H1 (cell line): ENCODE results near the gene ORAI1. TPM values are rescaled to one million over a fixed set of nuclear protein-coding genes. Genes with fewer than 3 reads are reported as not detected.

Experiments used
- FOSL1 ChIP-seq: IDR thresholded peaks from 2 replicates; pipeline ENCODE4 v1.6.1; 2011; ENCODE audit warnings: mild to moderate bottlenecking, low read depth, low read length, moderate library complexity; ENCODE audit not compliant: insufficient read depth
- HDAC6 ChIP-seq: IDR thresholded peaks from one replicate; pipeline ENCODE4 v1.7.1; 2012; ENCODE audit warnings: low read depth, mild to moderate bottlenecking, inconsistent platforms, low read length, moderate library complexity
- JUND ChIP-seq: IDR thresholded peaks from 2 replicates; pipeline ENCODE4 v1.6.1; 2011; ENCODE audit warnings: mild to moderate bottlenecking, improper control_type of control experiment, low read length
- RAD21 ChIP-seq, 2 experiments: IDR thresholded peaks in 1 of 2; conservative IDR thresholded peaks in 1 of 2; 2 replicates each; pipeline ENCODE4 v1.6.1; 2011; ENCODE audit warnings: low read depth in 2 of 2, low read length in 2 of 2, improper control_type of control experiment in 1 of 2, inconsistent platforms in 1 of 2, mild to moderate bottlenecking in 1 of 2, moderate library complexity in 1 of 2
- SP4 ChIP-seq: IDR thresholded peaks from 2 replicates; pipeline ENCODE4 v1.6.1; 2012; ENCODE audit warnings: low read length, inconsistent platforms
- SRF ChIP-seq: IDR thresholded peaks from 2 replicates; pipeline ENCODE4 v1.6.1; 2011; ENCODE audit warnings: mild to moderate bottlenecking, low read depth, low read length, moderate library complexity
- TAF1 ChIP-seq: IDR thresholded peaks from 2 replicates; pipeline ENCODE4 v1.6.1; 2011; ENCODE audit warnings: mild to moderate bottlenecking, low read depth, low read length
- TCF12 ChIP-seq: IDR thresholded peaks from 2 replicates; pipeline ENCODE4 v1.6.1; 2011; ENCODE audit warnings: low read depth, mild to moderate bottlenecking, low read length
- polyA plus RNA-seq, 7 experiments: library from polyadenylated mRNA; depleted of rRNA in 3 of 7; stranded (reverse) in 5 of 7; unstranded in 2 of 7; fragments of >200 nt in 5 of 7; fragments of 200-250 nt in 2 of 7; gene quantifications; 1 replicate in 5 of 7; 2 replicates in 1 of 7; 4 replicates in 1 of 7; pipeline versions ENCODE4 v1.2.1 to v1.2.3, GENCODE V29; 2011 to 2013; ENCODE audit warnings: missing spikeins in 2 of 7, mixed read lengths in 2 of 7
- total RNA-seq: library from RNA; stranded (reverse); fragmentation: NEBNext Ultra II Directional; extraction: Animal tissue kit (Norgen Biotek cat#: 25700); gene quantifications from 2 replicates; pipeline ENCODE4 v1.2.1, GENCODE V29; 2021
- TF ChIP-seq, protein P1 (sequence below): fragments of 300-600 bp; sonication (generic); IDR thresholded peaks from 2 replicates; pipeline ENCODE4 v1.7.1; 2012; ENCODE audit warnings: low read length, moderate library complexity, mild to moderate bottlenecking, inconsistent platforms; ENCODE audit not compliant: insufficient replicate concordance

The ORAI1 gene
- total and polyA plus RNA-seq, 2 of the 8 experiments (the other 6 are each of a cell fraction or from before 2014, with no cell fraction given) = 29.9 to 71.5 TPM

DNA sequence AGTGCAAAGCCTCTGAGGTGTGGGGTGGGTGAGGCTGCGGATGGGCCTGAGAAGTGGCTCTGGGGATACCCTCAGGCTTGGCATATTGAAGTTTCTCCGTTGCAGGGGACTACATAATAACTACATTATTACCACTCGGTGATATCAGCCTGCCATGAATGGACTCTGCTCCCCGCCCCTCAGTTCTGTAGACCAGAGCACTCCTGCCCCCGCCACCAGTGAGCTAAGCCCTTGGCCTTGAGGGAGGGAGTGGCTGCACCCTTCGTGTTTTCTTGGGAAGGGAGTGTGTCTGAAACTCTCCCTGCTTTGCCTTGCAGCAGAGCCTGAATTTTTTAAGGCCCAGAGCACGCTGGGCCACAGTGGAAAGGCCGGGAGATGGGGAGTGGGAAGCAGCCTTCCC lies 1.7 kb downstream of the ORAI1 start (continued):
- TF ChIP-seq, protein P1, sequence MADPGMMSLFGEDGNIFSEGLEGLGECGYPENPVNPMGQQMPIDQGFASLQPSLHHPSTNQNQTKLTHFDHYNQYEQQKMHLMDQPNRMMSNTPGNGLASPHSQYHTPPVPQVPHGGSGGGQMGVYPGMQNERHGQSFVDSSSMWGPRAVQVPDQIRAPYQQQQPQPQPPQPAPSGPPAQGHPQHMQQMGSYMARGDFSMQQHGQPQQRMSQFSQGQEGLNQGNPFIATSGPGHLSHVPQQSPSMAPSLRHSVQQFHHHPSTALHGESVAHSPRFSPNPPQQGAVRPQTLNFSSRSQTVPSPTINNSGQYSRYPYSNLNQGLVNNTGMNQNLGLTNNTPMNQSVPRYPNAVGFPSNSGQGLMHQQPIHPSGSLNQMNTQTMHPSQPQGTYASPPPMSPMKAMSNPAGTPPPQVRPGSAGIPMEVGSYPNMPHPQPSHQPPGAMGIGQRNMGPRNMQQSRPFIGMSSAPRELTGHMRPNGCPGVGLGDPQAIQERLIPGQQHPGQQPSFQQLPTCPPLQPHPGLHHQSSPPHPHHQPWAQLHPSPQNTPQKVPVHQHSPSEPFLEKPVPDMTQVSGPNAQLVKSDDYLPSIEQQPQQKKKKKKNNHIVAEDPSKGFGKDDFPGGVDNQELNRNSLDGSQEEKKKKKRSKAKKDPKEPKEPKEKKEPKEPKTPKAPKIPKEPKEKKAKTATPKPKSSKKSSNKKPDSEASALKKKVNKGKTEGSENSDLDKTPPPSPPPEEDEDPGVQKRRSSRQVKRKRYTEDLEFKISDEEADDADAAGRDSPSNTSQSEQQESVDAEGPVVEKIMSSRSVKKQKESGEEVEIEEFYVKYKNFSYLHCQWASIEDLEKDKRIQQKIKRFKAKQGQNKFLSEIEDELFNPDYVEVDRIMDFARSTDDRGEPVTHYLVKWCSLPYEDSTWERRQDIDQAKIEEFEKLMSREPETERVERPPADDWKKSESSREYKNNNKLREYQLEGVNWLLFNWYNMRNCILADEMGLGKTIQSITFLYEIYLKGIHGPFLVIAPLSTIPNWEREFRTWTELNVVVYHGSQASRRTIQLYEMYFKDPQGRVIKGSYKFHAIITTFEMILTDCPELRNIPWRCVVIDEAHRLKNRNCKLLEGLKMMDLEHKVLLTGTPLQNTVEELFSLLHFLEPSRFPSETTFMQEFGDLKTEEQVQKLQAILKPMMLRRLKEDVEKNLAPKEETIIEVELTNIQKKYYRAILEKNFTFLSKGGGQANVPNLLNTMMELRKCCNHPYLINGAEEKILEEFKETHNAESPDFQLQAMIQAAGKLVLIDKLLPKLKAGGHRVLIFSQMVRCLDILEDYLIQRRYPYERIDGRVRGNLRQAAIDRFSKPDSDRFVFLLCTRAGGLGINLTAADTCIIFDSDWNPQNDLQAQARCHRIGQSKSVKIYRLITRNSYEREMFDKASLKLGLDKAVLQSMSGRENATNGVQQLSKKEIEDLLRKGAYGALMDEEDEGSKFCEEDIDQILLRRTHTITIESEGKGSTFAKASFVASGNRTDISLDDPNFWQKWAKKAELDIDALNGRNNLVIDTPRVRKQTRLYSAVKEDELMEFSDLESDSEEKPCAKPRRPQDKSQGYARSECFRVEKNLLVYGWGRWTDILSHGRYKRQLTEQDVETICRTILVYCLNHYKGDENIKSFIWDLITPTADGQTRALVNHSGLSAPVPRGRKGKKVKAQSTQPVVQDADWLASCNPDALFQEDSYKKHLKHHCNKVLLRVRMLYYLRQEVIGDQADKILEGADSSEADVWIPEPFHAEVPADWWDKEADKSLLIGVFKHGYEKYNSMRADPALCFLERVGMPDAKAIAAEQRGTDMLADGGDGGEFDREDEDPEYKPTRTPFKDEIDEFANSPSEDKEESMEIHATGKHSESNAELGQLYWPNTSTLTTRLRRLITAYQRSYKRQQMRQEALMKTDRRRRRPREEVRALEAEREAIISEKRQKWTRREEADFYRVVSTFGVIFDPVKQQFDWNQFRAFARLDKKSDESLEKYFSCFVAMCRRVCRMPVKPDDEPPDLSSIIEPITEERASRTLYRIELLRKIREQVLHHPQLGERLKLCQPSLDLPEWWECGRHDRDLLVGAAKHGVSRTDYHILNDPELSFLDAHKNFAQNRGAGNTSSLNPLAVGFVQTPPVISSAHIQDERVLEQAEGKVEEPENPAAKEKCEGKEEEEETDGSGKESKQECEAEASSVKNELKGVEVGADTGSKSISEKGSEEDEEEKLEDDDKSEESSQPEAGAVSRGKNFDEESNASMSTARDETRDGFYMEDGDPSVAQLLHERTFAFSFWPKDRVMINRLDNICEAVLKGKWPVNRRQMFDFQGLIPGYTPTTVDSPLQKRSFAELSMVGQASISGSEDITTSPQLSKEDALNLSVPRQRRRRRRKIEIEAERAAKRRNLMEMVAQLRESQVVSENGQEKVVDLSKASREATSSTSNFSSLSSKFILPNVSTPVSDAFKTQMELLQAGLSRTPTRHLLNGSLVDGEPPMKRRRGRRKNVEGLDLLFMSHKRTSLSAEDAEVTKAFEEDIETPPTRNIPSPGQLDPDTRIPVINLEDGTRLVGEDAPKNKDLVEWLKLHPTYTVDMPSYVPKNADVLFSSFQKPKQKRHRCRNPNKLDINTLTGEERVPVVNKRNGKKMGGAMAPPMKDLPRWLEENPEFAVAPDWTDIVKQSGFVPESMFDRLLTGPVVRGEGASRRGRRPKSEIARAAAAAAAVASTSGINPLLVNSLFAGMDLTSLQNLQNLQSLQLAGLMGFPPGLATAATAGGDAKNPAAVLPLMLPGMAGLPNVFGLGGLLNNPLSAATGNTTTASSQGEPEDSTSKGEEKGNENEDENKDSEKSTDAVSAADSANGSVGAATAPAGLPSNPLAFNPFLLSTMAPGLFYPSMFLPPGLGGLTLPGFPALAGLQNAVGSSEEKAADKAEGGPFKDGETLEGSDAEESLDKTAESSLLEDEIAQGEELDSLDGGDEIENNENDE = no peak
- TF ChIP-seq HDAC6 = no peak
- no peak for TF ChIP-seq SP4
- TF ChIP-seq JUND = no peak
- no peak for TF ChIP-seq TCF12
- no peak for TF ChIP-seq SRF
- TF ChIP-seq FOSL1 = no peak
- no peak for TF ChIP-seq TAF1
- no peak for TF ChIP-seq RAD21 (IDR thresholded peaks at IDR 0.05 in 1 of 2, conservative IDR thresholded peaks at IDR 0.05 in 1 of 2; ENCODE audit: low read depth in 2 of 2, low read length in 2 of 2)
